Measurements from ENCODE around the gene CSPG4.
"Not testable (repeated sequence)": the region's sequence is repeated elsewhere in the genome, so short reads cannot be mapped to it uniquely, and the experiment has no call there.

CSPG4 gene

GRCh38 chr15:75738647-75739325 is 26.1 kb upstream of the CSPG4 start:
- DNase-seq = peak; percentile 93

GRCh38 chr15:75738014-75738646 is 25.5 kb upstream of the CSPG4 start:
- DNase-seq = no peak

- DNase-seq = not testable (repeated sequence)
These were observed 24.7 kb upstream of the CSPG4 start for GRCh38 chr15:75737116-75738013.

GRCh38 chr15:75736256-75736655 is 23.6 kb upstream of the CSPG4 start:
- no peak for DNase-seq

GRCh38 chr15:75734861-75735760 is 22.5 kb upstream of the CSPG4 start:
- not testable (repeated sequence) for DNase-seq

- no peak for DNase-seq
These were observed 21.4 kb upstream of the CSPG4 start for GRCh38 chr15:75733761-75734651.

GRCh38 chr15:75732809-75733451 is 20.3 kb upstream of the CSPG4 start:
- DNase-seq = peak; percentile 48 to 54

- DNase-seq = no peak
These were observed 19.6 kb upstream of the CSPG4 start for GRCh38 chr15:75732177-75732808.

GRCh38 chr15:75731248-75732151 is 18.9 kb upstream of the CSPG4 start:
- no peak for DNase-seq

- DNase-seq = not testable (repeated sequence)
These were observed 18.0 kb upstream of the CSPG4 start for GRCh38 chr15:75730376-75731247.

GRCh38 chr15:75729326-75730069 is 16.9 kb upstream of the CSPG4 start:
- DNase-seq = no peak

GRCh38 chr15:75727851-75728715 is 15.4 kb upstream of the CSPG4 start:
- DNase-seq = peak; percentile 72 to 74

- no peak for DNase-seq
These were observed 14.4 kb upstream of the CSPG4 start for GRCh38 chr15:75727031-75727531.

- DNase-seq = no peak
These were observed 13.3 kb upstream of the CSPG4 start for GRCh38 chr15:75725719-75726607.

All from CD4-positive, alpha-beta T cell treated with Interleukin-4 for 1 hour (primary cell).